ENCODE data around the gene CBY3.
"Not testable (repeated sequence)": the region's sequence is repeated elsewhere in the genome, so short reads cannot be mapped to it uniquely, and the experiment has no call there.

CBY3 gene

DNA sequence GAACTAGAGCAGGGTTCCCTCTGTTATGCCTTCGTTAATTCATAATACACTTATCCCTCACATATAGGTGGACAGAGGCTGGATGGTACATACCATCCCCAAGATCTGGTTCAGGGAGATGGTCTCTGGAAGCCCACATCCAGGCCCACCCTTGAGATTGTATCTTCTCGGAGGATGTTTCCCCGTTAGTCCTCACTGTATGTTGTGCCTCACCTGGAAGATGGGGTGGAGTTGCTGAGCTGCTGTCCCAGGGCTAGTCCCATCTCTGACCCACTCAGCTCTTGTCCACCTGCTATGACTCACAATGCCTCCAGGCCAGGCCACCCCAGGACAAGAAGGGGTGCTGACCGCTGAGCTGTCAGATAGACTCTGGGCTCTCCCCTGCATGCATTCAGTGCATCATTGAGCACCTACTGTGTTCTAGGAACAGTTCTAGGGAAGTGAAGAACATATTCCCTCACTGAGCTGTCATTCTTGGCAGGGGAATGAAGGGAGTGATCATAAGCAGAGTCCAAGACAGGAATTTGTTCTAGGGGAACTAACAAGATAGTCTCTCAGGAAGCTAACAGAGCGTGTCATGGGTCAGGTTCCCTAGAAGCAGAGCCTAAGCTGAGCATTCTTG, at the start of gene CBY3:
Gene CBY3 (minus strand): TSS at position 255 of the 622 bp plus-strand sequence. CDS start 116 bp downstream, at position 139.
- DNase-seq (ENCODE audit: low read depth, low spot score) = no peak

DNA sequence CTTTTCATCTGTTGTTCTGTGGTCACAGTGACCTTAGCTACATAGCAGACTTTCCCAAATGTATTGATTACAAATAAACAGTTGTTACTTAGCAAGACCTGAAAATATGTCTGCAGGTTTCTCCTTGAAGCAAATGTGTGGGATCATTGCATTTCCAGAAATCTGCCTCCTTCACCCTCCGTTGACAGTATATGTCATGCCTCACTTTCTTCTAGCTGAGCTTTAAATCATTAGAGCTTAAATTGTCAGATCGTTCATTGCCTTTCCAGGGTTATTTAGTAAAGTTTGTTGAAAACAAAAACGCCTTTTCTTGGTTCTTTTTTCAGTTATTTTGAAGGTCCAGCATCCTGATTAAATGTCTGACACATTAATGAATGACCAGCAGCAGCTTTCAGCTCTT, 49.5 kb upstream of the CBY3 start:
- no peak for DNase-seq (ENCODE audit: low read depth, low spot score)

- no peak for DNase-seq (ENCODE audit: low read depth, low spot score)
Measured at GRCh38 chr5:179729727-179730126, 48.9 kb upstream of the CBY3 start.

GRCh38 chr5:179729303-179729702, 48.5 kb upstream of the CBY3 start:
- no peak for DNase-seq (ENCODE audit: low read depth, low spot score)

DNA sequence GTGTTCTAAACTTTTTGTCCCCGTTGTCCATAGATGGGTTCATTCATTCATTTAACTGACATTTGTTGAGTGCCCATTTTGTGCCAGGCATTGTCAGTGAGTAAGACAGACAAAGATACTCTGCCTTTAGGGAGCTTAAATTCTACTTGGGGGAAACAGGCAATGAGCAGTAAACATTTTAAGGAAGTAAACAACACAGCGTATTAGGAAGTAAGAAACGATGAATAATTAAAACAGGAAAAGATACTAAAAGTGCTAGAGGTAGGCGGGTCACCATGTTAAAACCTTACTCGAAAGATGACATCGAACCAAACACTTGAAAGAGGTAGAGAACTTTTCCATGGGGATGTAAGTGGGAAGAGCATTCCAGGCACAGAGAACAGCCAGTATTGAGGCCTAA, 46.3 kb upstream of the CBY3 start:
- DNase-seq (ENCODE audit: low read depth, low spot score) = no peak

DNA sequence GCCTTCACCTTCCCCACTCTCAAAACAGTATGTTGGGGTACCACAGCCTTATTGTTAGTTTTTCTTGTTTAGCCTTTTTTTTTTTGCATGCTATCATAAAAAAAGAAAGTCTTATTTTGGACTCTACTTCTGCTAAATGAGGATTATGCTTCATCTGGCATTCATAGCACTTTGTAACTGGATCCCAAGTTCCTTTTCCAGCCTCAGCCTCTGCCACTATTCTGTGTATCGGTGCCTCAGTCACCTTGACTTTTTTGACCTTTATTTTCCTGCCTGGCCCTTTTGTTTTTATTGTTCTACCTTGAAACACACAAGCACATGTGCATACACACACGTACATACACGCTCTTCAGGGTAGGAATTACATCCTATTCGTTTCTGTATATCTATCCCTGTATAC, 43.3 kb upstream of the CBY3 start:
- no peak for DNase-seq (ENCODE audit: low read depth, low spot score)

DNA sequence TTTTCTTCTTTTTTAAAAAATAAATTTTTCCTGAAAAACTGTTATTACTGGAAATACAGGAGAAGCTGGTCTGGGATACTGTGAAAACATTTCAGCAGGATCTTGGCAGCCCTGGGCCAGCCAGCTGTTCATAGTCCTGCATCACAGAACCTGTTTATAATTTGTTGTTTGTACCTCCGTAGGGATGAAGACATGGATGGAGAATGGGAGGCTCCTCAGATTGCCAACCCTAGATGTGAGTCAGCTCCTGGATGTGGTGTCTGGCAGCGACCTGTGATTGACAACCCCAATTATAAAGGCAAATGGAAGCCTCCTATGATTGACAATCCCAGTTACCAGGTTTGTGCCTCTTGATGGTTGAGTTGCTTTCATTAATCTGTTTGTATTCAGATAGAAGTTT, 39.4 kb upstream of the CBY3 start:
- DNase-seq (ENCODE audit: low read depth, low spot score) = no peak

- DNase-seq (ENCODE audit: low read depth, low spot score) = no peak
Measured at GRCh38 chr5:179716286-179716685, 35.5 kb upstream of the CBY3 start.

GRCh38 chr5:179700401-179700918, 19.6 kb upstream of the CBY3 start:
- no peak for DNase-seq (ENCODE audit: low read depth, low spot score)

GRCh38 chr5:179699616-179700237, 18.9 kb upstream of the CBY3 start:
- DNase-seq (ENCODE audit: low read depth, low spot score) = no peak

- no peak for DNase-seq (ENCODE audit: low read depth, low spot score)
Measured at GRCh38 chr5:179698935-179699615, 18.2 kb upstream of the CBY3 start, which contains the start of gene CANX. Gene CANX (plus strand): TSS chr5:179698967. CDS start chr5:179705682, 6,715 bp downstream.

DNA sequence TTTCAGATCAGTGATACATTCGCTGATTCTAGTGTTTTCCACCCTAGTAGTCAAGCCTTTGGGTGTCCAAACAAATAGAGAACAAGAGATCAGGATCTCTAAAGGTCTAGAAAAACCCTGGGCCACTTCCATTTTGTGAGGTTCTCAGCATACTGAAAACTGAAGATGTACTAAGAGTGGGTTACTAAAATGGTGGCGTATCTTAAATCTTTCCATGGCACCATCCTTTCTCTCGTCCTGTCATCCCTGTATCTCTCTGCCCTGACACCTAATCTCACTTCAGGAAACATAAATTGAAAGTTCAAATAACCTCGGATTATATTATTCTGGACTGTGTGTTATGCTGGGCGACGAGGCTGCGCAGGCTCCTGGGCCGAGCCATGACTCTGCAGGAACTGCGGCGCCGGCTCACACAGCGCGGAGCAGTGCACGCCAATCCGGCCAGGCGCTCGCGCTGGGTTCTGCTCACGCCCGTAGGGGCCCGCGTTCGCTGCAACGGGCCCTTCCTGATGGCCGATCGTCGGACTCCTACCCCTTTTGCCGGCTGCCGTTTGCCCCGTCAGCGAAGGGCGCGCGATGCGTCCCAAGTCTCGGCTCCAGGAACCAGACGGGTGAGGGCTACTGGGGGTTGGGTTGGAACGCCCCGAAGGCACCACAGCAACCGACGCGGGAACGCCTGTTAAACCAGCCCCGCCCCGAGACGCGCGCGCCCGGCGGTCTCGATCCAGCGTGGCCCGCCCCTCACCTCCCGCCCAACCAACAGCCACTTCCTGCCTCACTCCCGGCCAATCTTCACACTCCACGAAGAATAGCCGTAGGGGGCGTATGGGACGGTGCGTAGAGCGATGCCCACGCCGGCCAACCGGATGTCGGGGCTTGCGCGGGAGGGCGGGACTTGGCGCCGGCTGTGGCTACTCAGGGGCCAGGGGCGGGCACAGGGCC, 17.4 kb upstream of the CBY3 start:
- peak; percentile 94 for DNase-seq (ENCODE audit: low read depth, low spot score)

GRCh38 chr5:179697543-179697942, 16.7 kb upstream of the CBY3 start:
- not testable (repeated sequence) for DNase-seq (ENCODE audit: low read depth, low spot score)

DNA sequence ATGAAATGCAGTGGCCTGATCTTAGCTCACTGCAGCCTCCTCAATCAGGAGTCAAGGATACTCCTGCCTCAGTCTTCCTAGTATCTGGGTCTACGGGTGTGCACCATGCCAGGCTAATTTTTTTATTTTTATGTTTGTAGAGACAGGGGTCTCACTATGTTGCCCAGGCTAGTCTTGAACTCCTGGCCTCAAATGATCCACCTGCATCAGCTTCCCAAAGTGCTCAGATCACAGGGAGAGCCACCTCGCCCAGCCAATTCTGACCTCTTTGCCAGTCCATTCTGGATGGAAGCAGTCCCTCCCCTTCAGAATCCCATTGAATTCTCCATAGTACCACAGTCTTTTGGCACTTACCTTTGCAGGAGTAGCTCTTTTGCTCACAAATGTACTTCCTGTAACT, 16.3 kb upstream of the CBY3 start:
- no peak for DNase-seq (ENCODE audit: low read depth, low spot score)

GRCh38 chr5:179696603-179697002, 15.8 kb upstream of the CBY3 start:
- no peak for DNase-seq (ENCODE audit: low read depth, low spot score)

DNA sequence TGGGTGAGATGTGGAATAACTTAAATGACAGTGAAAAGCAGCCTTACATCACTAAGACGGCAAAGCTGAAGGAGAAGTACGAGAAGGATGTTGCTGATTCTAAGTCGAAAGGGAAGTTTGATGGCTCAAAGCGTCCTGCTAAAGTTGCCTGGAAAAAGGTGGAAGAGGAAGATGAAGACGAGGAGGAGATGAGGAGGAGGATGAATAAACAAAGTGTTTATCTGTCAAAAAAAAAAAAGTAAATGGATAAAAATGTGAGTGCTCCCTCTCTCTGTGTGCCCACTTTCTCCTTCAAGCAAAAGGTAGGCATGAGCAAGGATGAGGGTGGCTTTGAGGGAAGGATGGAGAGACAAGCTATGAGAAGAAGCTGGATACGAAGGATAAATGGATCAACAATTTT, 13.7 kb upstream of the CBY3 start:
- no peak for DNase-seq (ENCODE audit: low read depth, low spot score)

- DNase-seq (ENCODE audit: low read depth, low spot score) = not testable (repeated sequence)
Measured at GRCh38 chr5:179689212-179689611, 8.4 kb upstream of the CBY3 start.

DNA sequence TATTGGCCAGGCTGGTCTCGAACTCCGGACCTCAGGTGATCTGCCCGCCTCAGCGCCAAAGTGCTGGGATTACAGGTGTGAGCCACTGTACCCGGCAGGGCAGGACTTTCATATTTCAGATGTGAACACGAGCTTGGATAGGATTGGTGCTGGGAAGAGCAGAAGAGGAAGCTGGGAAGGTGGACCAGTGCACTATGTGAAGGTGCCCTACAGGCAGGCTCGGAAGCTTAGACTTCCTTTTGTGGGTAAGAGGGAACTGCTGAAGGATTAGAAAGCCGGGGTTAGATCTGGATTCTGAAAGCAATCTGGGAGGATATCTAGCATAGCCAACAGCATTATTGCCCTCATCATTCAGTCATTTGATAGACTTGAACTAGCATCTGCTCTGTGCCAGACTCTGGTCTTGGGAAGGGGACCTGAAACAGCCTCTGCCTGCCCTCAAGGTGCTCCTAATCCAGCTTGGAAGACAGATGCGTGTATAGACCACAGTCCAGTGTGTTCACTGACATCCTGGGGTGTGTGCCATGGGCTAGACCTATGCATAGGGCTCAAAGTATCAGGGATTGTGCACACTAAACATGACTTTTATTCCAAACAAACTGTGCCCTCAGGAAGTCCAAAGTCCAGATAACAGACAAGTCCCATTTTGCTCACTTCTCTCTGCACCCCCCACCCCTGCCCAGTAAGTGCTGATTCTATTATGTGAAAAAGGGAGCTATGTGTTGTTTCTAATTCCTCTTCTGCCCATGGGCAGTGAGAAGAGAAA, 637 bp downstream of the CBY3 start:
- DNase-seq (ENCODE audit: low read depth, low spot score) = no peak

- DNase-seq (ENCODE audit: low read depth, low spot score) = peak; percentile 63
Measured at GRCh38 chr5:179679014-179679674, 1.7 kb downstream of the CBY3 start.

Measured in iPS DF 19.7 (cell line).